Endodermal cell (in vitro differentiated cells): ENCODE measurements around the gene SPACA9. TPM values are rescaled to one million over a fixed set of nuclear protein-coding genes. Genes with fewer than 3 reads are reported as not detected.

Experiments
- DNase-seq: peaks from one replicate; pipeline ENCODE4 v3.0.0-alpha.2; 2017
- H3K27ac ChIP-seq: 2 replicates; pipeline ENCODE4 v1.5.1; 2013; ENCODE audit warnings: mild to moderate bottlenecking, low read depth, low read length, moderate library complexity
- H3K27me3 ChIP-seq: 2 replicates; pipeline ENCODE4 v1.6.1; 2013; ENCODE audit warnings: mild to moderate bottlenecking, low read length, moderate library complexity; ENCODE audit not compliant: insufficient read depth, control insufficient read depth, poor library complexity, severe bottlenecking
- H3K36me3 ChIP-seq: 2 replicates; pipeline ENCODE4 v1.7.0; 2013; ENCODE audit warnings: mild to moderate bottlenecking, low read length, moderate library complexity; ENCODE audit not compliant: control insufficient read depth, insufficient read depth
- H3K4me1 ChIP-seq: one replicate; pipeline ENCODE4 v1.7.0; 2013; ENCODE audit warnings: low read length; ENCODE audit not compliant: control insufficient read depth, insufficient read depth
- H3K4me3 ChIP-seq: 2 replicates; pipeline ENCODE4 v1.5.1; 2013; ENCODE audit warnings: mild to moderate bottlenecking, low read length, moderate library complexity
- H3K9ac ChIP-seq: 2 replicates; pipeline ENCODE4 v1.6.1; 2013; ENCODE audit warnings: mild to moderate bottlenecking, low read length, moderate library complexity; ENCODE audit not compliant: poor library complexity, severe bottlenecking; ENCODE audit errors: extremely low read depth
- H3K9me3 ChIP-seq: 2 replicates; pipeline ENCODE4 v1.6.1; 2013; ENCODE audit warnings: mild to moderate bottlenecking, low read length, moderate library complexity; ENCODE audit not compliant: control insufficient read depth
- H3K27ac Mint-ChIP-seq: 2 replicates; pipeline ENCODE4 v1.8.0; 2020; ENCODE audit warnings: mixed read lengths
- H3K27me3 Mint-ChIP-seq: 2 replicates; pipeline ENCODE4 v1.8.0; 2021; ENCODE audit warnings: mild to moderate bottlenecking, mixed read lengths; ENCODE audit not compliant: insufficient read depth
- H3K36me3 Mint-ChIP-seq: 2 replicates; pipeline ENCODE4 v1.8.0; 2020; ENCODE audit warnings: low read depth, mixed read lengths
- H3K4me1 Mint-ChIP-seq: 2 replicates; pipeline ENCODE4 v1.8.0; 2020; ENCODE audit warnings: mixed read lengths
- H3K4me3 Mint-ChIP-seq: 2 replicates; pipeline ENCODE4 v1.8.0; 2020; ENCODE audit warnings: mild to moderate bottlenecking, moderate library complexity, mixed read lengths
- H3K9me3 Mint-ChIP-seq: 2 replicates; pipeline ENCODE4 v1.8.0; 2020; ENCODE audit warnings: mild to moderate bottlenecking, mixed read lengths
- WGBS, 2 experiments: methylation state at CpG; one replicate each; pipeline versions ENCODE4 v1.1.5 to v1.1.7; 2013; ENCODE audit warnings: missing lambda C conversion rate in 2 of 2, mixed read lengths in 1 of 2; ENCODE audit not compliant: insufficient coverage in 1 of 2, insufficient read length in 1 of 2; 5-methylcytosine and 5-hydroxymethylcytosine counted together
- total RNA-seq, 2 donors: library from RNA; stranded (reverse); fragmentation: NEBNext Ultra II Directional in 1 of 2; extraction: Animal tissue kit (Norgen Biotek cat#: 25700) in 1 of 2; gene quantifications; 2 replicates in 1 of 2; 3 replicates in 1 of 2; pipeline ENCODE4 v1.2.1, GENCODE V29; 2021
- TF ChIP-seq, protein P1 (sequence below): fragments of 200-600 bp; sonication (generic); conservative IDR thresholded peaks from 2 replicates; pipeline ENCODE4 v1.5.0; 2021; ENCODE audit warnings: antibody characterized with exemption, mild to moderate bottlenecking

SPACA9 gene
- total RNA-seq, 2 donors from 2014 or later: 3.1 to 3.4 TPM

DNA sequence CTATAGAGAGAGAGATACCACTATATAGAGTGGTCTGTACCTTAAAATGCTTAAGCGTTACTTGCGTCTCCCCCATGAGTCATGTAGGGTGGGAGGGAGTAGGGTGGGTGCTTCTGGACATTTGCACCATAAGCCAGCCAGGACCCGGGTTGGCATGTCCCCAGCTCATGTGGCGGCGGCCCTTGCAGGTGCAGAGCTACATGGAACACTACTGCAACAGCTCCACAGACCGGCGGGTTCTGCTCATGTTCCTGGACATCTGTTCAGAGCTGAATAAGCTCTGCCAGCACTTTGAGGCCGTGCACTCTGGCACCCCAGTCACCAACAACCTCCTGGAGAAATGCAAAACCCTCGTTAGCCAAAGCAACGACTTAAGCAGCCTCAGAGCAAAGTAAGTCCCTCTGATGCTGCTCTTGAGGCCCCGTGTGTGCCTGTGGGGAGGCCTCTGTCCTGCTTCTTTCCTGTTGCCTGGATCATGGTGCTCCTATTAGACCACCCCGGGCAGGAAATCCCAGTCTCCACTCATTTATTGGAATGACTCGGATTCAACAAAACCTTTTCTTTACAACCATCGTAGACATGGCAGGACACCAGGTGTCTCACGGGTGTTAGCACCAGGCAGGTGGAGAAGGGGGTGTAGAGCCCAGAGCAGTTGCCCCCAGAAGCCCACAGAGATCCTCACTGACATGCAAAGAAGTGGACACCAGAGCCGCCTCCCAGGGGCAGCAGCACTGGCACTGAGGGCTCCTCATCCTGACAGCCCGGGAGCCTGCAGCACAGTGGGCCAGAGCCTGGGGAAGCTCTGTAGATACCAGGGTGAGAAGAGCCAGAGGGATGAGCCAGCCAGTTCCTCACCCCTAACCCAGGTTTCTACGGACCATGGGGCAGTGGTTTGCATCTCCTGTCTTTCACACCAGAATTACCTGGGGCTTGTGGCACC lies 8.8 kb downstream of the SPACA9 start:
- Histone ChIP-seq H3K27me3 (no peaks in the 10 kb centered on the region), H3K27ac (no peak overlapping the region), H3K9ac (no peak overlapping the region), H3K36me3 (peaks cover 9% of the 10 kb centered on the region), H3K4me1 (no peaks in the 10 kb centered on the region), H3K4me3 (no peak overlapping the region), H3K9me3 (no peaks in the 10 kb centered on the region)
- WGBS, 2 experiments: 89 to 91% methylated on average over 13 to 18 of the region's 18 CpGs
- Mint-ChIP-seq H3K9me3 (no peaks in the 10 kb centered on the region), H3K36me3 (peaks cover 2% of the 10 kb centered on the region), H3K27ac (no peak overlapping the region), H3K27me3 (peaks cover 2% of the 10 kb centered on the region), H3K4me3 (no peak overlapping the region), H3K4me1 (no peaks in the 10 kb centered on the region)
- TF ChIP-seq, protein P1, sequence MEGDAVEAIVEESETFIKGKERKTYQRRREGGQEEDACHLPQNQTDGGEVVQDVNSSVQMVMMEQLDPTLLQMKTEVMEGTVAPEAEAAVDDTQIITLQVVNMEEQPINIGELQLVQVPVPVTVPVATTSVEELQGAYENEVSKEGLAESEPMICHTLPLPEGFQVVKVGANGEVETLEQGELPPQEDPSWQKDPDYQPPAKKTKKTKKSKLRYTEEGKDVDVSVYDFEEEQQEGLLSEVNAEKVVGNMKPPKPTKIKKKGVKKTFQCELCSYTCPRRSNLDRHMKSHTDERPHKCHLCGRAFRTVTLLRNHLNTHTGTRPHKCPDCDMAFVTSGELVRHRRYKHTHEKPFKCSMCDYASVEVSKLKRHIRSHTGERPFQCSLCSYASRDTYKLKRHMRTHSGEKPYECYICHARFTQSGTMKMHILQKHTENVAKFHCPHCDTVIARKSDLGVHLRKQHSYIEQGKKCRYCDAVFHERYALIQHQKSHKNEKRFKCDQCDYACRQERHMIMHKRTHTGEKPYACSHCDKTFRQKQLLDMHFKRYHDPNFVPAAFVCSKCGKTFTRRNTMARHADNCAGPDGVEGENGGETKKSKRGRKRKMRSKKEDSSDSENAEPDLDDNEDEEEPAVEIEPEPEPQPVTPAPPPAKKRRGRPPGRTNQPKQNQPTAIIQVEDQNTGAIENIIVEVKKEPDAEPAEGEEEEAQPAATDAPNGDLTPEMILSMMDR: no peak
- no peak for DNase-seq

DNA sequence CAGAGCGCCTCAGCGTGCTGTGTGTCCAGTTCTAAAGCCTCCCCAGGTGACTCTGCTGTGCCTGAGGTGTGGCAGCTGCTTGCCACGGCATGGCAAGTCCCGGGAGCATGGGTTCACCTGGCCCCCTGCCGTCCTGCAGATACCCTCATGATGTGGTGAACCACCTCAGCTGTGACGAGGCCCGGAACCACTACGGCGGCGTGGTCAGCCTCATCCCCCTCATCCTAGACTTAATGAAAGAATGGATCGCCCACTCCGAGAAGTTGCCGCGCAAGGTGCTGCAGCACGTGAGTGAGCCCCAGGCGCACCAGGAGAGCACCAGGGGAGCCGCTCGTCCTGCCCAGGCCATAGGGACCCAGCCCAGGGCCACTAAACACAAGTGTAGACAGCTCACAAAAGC lies 9.5 kb downstream of the SPACA9 start:
- H3K27ac ChIP-seq: no peak overlapping the region
- 91 to 100% methylated on average over 2 to 18 of the region's 18 CpGs for WGBS, 2 experiments
- Mint-ChIP-seq H3K9me3 (no peaks in the 10 kb centered on the region), H3K4me1 (no peaks in the 10 kb centered on the region), H3K27me3 (peaks cover under 1% of the 10 kb centered on the region), H3K27ac (no peak overlapping the region), H3K4me3 (no peak overlapping the region), H3K36me3 (peaks cover 3% of the 10 kb centered on the region)
- DNase-seq: no peak
- no peaks in the 10 kb centered on the region for H3K9me3 ChIP-seq
- no peaks in the 10 kb centered on the region for H3K4me1 ChIP-seq
- H3K4me3 ChIP-seq: no peak overlapping the region
- TF ChIP-seq, protein P1: no peak
- H3K36me3 ChIP-seq: peaks cover 11% of the 10 kb centered on the region
- no peaks in the 10 kb centered on the region for H3K27me3 ChIP-seq
- H3K9ac ChIP-seq: no peak overlapping the region

DNA sequence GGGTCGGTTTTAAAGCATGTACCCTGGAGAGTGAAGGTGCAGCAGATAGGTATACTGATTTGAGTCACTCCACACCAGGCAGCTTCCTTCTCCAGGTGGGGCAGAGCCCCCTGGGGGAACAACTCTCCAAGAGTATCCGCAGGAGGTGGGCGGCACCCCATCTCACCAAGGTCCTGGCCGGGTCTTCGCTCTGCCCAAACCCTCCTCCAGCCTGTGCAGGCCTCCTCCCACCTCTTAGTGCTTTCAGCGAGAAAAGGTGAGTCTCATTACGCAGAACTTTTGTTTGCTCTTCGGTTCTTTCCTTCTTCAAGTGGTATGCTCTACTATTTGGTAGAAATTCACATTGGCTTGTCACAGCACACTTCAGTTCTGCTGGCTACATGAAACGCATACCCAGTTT lies 13.7 kb downstream of the SPACA9 start:
- Mint-ChIP-seq H3K36me3 (peaks cover 34% of the 10 kb centered on the region), H3K9me3 (no peaks in the 10 kb centered on the region), H3K4me3 (no peak overlapping the region), H3K4me1 (no peaks in the 10 kb centered on the region), H3K27me3 (no peaks in the 10 kb centered on the region), H3K27ac (no peak overlapping the region)
- 91 to 94% methylated on average over 9 of the region's 9 CpGs for WGBS, 2 experiments
- Histone ChIP-seq H3K4me1 (no peaks in the 10 kb centered on the region), H3K9me3 (no peaks in the 10 kb centered on the region), H3K27ac (no peak overlapping the region), H3K36me3 (peaks cover 49% of the 10 kb centered on the region), H3K9ac (no peak overlapping the region), H3K27me3 (no peaks in the 10 kb centered on the region), H3K4me3 (no peak overlapping the region)
- TF ChIP-seq, protein P1: no peak
- DNase-seq: no peak
